Spleen (tissue), 11 donors: Measurements from ENCODE around the gene TEDC2. TPM values are rescaled to one million over a fixed set of nuclear protein-coding genes. Genes with fewer than 3 reads are reported as not detected.

Source experiments
- DNase-seq: peaks from one replicate; pipeline ENCODE4 v3.0.0-alpha.2; 2020
- H3K27ac ChIP-seq, 8 donors: fragments of 200-600 bp; sonication (generic) in 7 of 8; 1 replicate in 4 of 8; 2 replicates in 4 of 8; pipeline versions ENCODE4 v1.5.0 to v1.8.0; 2016 to 2021; ENCODE audit warnings: inconsistent platforms in 4 of 8, mild to moderate bottlenecking in 4 of 8, moderate library complexity in 1 of 8
- H3K27me3 ChIP-seq, 7 donors: fragments of 200-600 bp; sonication (generic) in 6 of 7; replicated peaks in 1 of 7; 1 replicate in 4 of 7; 2 replicates in 3 of 7; pipeline versions ENCODE4 v1.5.0 to v1.8.0; 2016 to 2021; ENCODE audit warnings: inconsistent platforms in 3 of 7, mild to moderate bottlenecking in 1 of 7
- H3K36me3 ChIP-seq, 6 donors: fragments of 200-600 bp; sonication (generic) in 5 of 6; 1 replicate in 4 of 6; 2 replicates in 2 of 6; pipeline versions ENCODE4 v1.5.0 to v1.8.0; 2016 to 2021; ENCODE audit warnings: inconsistent platforms in 2 of 6
- H3K4me1 ChIP-seq, 6 donors: fragments of 200-600 bp; sonication (generic) in 5 of 6; 1 replicate in 3 of 6; 2 replicates in 3 of 6; pipeline versions ENCODE4 v1.5.0 to v1.8.0; 2016 to 2021; ENCODE audit warnings: inconsistent platforms in 3 of 6
- H3K4me3 ChIP-seq, 8 donors: fragments of 200-600 bp; sonication (generic) in 7 of 8; 1 replicate in 4 of 8; 2 replicates in 4 of 8; pipeline versions ENCODE4 v1.5.0 to v1.8.0; 2016 to 2021; ENCODE audit warnings: inconsistent platforms in 4 of 8, mild to moderate bottlenecking in 4 of 8, moderate library complexity in 2 of 8
- H3K9me3 ChIP-seq, 8 donors: fragments of 200-600 bp; sonication (generic) in 7 of 8; 1 replicate in 4 of 8; 2 replicates in 4 of 8; pipeline versions ENCODE4 v1.5.0 to v1.8.0; 2016 to 2021; ENCODE audit warnings: inconsistent platforms in 4 of 8
- CTCF ChIP-seq, 11 experiments: fragments of 200-600 bp in 7 of 11; fragments of 450-650 bp in 4 of 11; sonication (generic) in 4 of 11; IDR thresholded peaks in 8 of 11; conservative IDR thresholded peaks in 3 of 11; 1 replicate in 7 of 11; 2 replicates in 4 of 11; pipeline versions ENCODE4 v1.4.0 to v1.8.0; 2016 to 2021; ENCODE audit warnings: antibody characterized with exemption in 11 of 11, inconsistent platforms in 4 of 11, mild to moderate bottlenecking in 1 of 11
- POLR2A ChIP-seq, 3 donors: fragments of 450-650 bp; IDR thresholded peaks; one replicate each; pipeline ENCODE4 v1.5.1; 2017; ENCODE audit warnings: antibody characterized with exemption in 3 of 3, mild to moderate bottlenecking in 1 of 3
- POLR2AphosphoS5 ChIP-seq, 3 donors: sonication (generic); formaldehyde crosslinking; IDR thresholded peaks; one replicate each; pipeline ENCODE4 v1.5.1; 2017; ENCODE audit warnings: antibody characterized with exemption in 3 of 3
- WGBS, 5 donors: extraction: QIAGEN DNeasy Blood & Tissue Kit in 3 of 5; methylation state at CpG; one replicate each; pipeline versions ENCODE4 v1.1.5 to v1.1.7; 2013 to 2018; 5-methylcytosine and 5-hydroxymethylcytosine counted together
- intact Hi-C: fragments of 100-400 bp; cut with DNase I; formaldehyde crosslinking; loops from one replicate; pipeline ENCODE4 v1.15.0; 2023; ENCODE audit warnings: low total_unique reads
- polyA plus RNA-seq, 3 donors: library from polyadenylated mRNA; stranded (reverse); fragments of 200-250 nt; gene quantifications; one replicate each; pipeline ENCODE4 v1.2.1, GENCODE V29; 2013
- total RNA-seq, 7 donors: library from RNA; depleted of rRNA in 3 of 7; stranded (reverse); fragments of >200 nt in 3 of 7; fragmentation: NEBNext Ultra II Directional in 4 of 7; extraction: Animal tissue kit (Norgen Biotek cat#: 25700) in 4 of 7; gene quantifications; one replicate each; pipeline versions ENCODE4 v1.1.0 to v1.2.1, GENCODE V29; 2016 to 2021
- donor health status: healthy with polysubstance abuse.
- donor health status: DM: no; HTN: no; CAD: no; lungs with moderate emphysema.
- donor health status: DM: no; HTN: no; CAD: no.
- donor health status: Bipolar disorder and iron deficiency.
- donor health status: healthy.
- donor health status: DM: no; HTN: no; CAD: no.
- donor health status: DM: yes; HTN: yes; CAD: no.

The TEDC2 gene
- total and polyA plus RNA-seq, 10 donors = 0.73 to 2.7 (median 1.6) TPM

GRCh38 chr16:2443555-2443954 lies 16.4 kb upstream of the TEDC2 start:
- peaks cover 3 to 81% (median 37%) of the 10 kb centered on the region in 6 donors for H3K36me3 ChIP-seq
- 92 to 97% (median 94%) methylated on average over 8 to 9 of the region's 9 CpGs for WGBS, 5 donors
- H3K27ac ChIP-seq = no peak overlapping the region

GRCh38 chr16:2447920-2448583 lies 11.9 kb upstream of the TEDC2 start:
- Histone ChIP-seq H3K4me1 (no peaks in the 10 kb centered on the region), H3K9me3 (no peaks in the 10 kb centered on the region), H3K27me3 (no peaks in the 10 kb centered on the region), H3K36me3 (peaks cover 3 to 100% (median 48%) of the 10 kb centered on the region in 6 donors), H3K4me3 (no peak overlapping the region), H3K27ac (no peak overlapping the region)
- intact Hi-C loops = no loop called here
- no peak for DNase-seq
- TF ChIP-seq POLR2A (IDR thresholded peaks at IDR 0.05) (no peak), POLR2AphosphoS5 (IDR thresholded peaks at IDR 0.05) (no peak), CTCF (IDR thresholded peaks at IDR 0.05 in 8 of 11, conservative IDR thresholded peaks at IDR 0.05 in 3 of 11) (no peak)
- WGBS, 5 donors = 87 to 95% (median 89%) methylated on average over 11 of the region's 11 CpGs

More at GRCh38 chr16:2443555-2443954, 16.4 kb upstream of the TEDC2 start:
- H3K27me3 ChIP-seq = no peaks in the 10 kb centered on the region
- H3K4me1 ChIP-seq = peaks cover 0 to 11% (median 2%) of the 10 kb centered on the region in 6 donors
- no peaks in the 10 kb centered on the region for H3K9me3 ChIP-seq
- H3K4me3 ChIP-seq = no peak overlapping the region
- no peak for TF ChIP-seq CTCF (IDR thresholded peaks at IDR 0.05 in 8 of 11, conservative IDR thresholded peaks at IDR 0.05 in 3 of 11)
- TF ChIP-seq POLR2AphosphoS5 (IDR thresholded peaks at IDR 0.05) = no peak
- no peak for TF ChIP-seq POLR2A (IDR thresholded peaks at IDR 0.05)
- intact Hi-C loops = no loop called here
- DNase-seq = no peak

GRCh38 chr16:2449118-2449517 lies 10.8 kb upstream of the TEDC2 start:
- no peak overlapping the region for H3K4me3 ChIP-seq
- H3K27ac ChIP-seq = no peak overlapping the region
- H3K9me3 ChIP-seq = no peaks in the 10 kb centered on the region
- intact Hi-C loops = no loop called here
- no peaks in the 10 kb centered on the region for H3K4me1 ChIP-seq
- no peak for TF ChIP-seq CTCF (IDR thresholded peaks at IDR 0.05 in 8 of 11, conservative IDR thresholded peaks at IDR 0.05 in 3 of 11)
- TF ChIP-seq POLR2AphosphoS5 (IDR thresholded peaks at IDR 0.05) = no peak
- no peak for TF ChIP-seq POLR2A (IDR thresholded peaks at IDR 0.05)
- peaks cover 3 to 100% (median 52%) of the 10 kb centered on the region in 6 donors for H3K36me3 ChIP-seq
- no peaks in the 10 kb centered on the region for H3K27me3 ChIP-seq
- DNase-seq = no peak
- WGBS, 5 donors = 95 to 98% (median 96%) methylated on average over 17 to 25 of the region's 25 CpGs

- 89 to 98% (median 95%) methylated on average over 8 of the region's 8 CpGs for WGBS, 5 donors
- Histone ChIP-seq H3K9me3 (no peaks in the 10 kb centered on the region), H3K4me1 (no peaks in the 10 kb centered on the region), H3K27me3 (no peaks in the 10 kb centered on the region), H3K36me3 (peaks cover 3 to 100% (median 42%) of the 10 kb centered on the region in 6 donors), H3K27ac (no peak overlapping the region), H3K4me3 (no peak overlapping the region)
- DNase-seq = no peak
- intact Hi-C loops = no loop called here
- TF ChIP-seq POLR2AphosphoS5 (IDR thresholded peaks at IDR 0.05) (no peak), CTCF (IDR thresholded peaks at IDR 0.05 in 8 of 11, conservative IDR thresholded peaks at IDR 0.05 in 3 of 11) (no peak), POLR2A (IDR thresholded peaks at IDR 0.05) (no peak)
Observed at GRCh38 chr16:2450535-2450934, 9.4 kb upstream of the TEDC2 start.
